Adrenal gland (tissue), 12 donors: ENCODE data around the gene VCX2. TPM values are rescaled to one million over a fixed set of nuclear protein-coding genes. Genes with fewer than 3 reads are reported as not detected.
"Not testable (repeated sequence)": the region's sequence is repeated elsewhere in the genome, so short reads cannot be mapped to it uniquely, and the experiment has no call there.

ENCODE experiments used
- DNase-seq, 7 donors: peaks; one replicate each; pipeline ENCODE4 v3.0.0-alpha.2; 2019 to 2020
- H3K27ac ChIP-seq, 5 donors: fragments of 200-600 bp; sonication (generic) in 4 of 5; 1 replicate in 3 of 5; 2 replicates in 2 of 5; pipeline versions ENCODE4 v1.5.1 to v1.8.0; 2016 to 2020; ENCODE audit warnings: mild to moderate bottlenecking in 1 of 5
- H3K27me3 ChIP-seq: fragments of 200-600 bp; 2 replicates; pipeline ENCODE4 v1.8.0; 2021
- H3K36me3 ChIP-seq, 2 donors: fragments of 200-600 bp; replicated peaks in 1 of 2; 1 replicate in 1 of 2; 2 replicates in 1 of 2; pipeline versions ENCODE4 v1.5.1 to v1.8.0; 2018 to 2022
- H3K4me1 ChIP-seq, 2 donors: fragments of 200-600 bp; replicated peaks in 1 of 2; 1 replicate in 1 of 2; 2 replicates in 1 of 2; pipeline versions ENCODE4 v1.5.1 to v1.8.0; 2018 to 2021
- H3K4me3 ChIP-seq, 4 donors: fragments of 200-600 bp; sonication (generic) in 3 of 4; one replicate each; pipeline ENCODE4 v1.5.1; 2016 to 2018
- H3K9me3 ChIP-seq, 3 donors: fragments of 200-600 bp; sonication (generic) in 1 of 3; replicated peaks in 1 of 3; 1 replicate in 2 of 3; 2 replicates in 1 of 3; pipeline versions ENCODE4 v1.5.1 to v1.8.0; 2016 to 2021
- CTCF ChIP-seq, 6 experiments: fragments of 450-650 bp in 4 of 6; fragments of 200-600 bp in 2 of 6; sonication (generic) in 1 of 6; IDR thresholded peaks; 1 replicate in 5 of 6; 2 replicates in 1 of 6; pipeline versions ENCODE4 v1.5.1 to v1.8.0; 2016 to 2021; ENCODE audit warnings: antibody characterized with exemption in 6 of 6, mild to moderate bottlenecking in 2 of 6, moderate library complexity in 1 of 6
- POLR2A ChIP-seq, 2 donors: fragments of 450-650 bp; IDR thresholded peaks; one replicate each; pipeline ENCODE4 v1.6.1; 2017; ENCODE audit warnings: antibody characterized with exemption in 2 of 2, mild to moderate bottlenecking in 2 of 2, moderate library complexity in 1 of 2
- WGBS, 4 donors: extraction: QIAGEN DNeasy Blood & Tissue Kit in 2 of 4; methylation state at CpG; one replicate each; pipeline versions ENCODE4 v1.1.5 to v1.1.7; 2013 to 2017; 5-methylcytosine and 5-hydroxymethylcytosine counted together
- intact Hi-C, 2 donors: fragments of 100-400 bp; cut with DNase I; formaldehyde crosslinking; loops; one replicate each; pipeline versions ENCODE4 v1.14.1 to v1.15.0; 2022 to 2023
- microRNA counts, 2 donors: library from miRNA; unstranded; fragments of <30 nt; microRNA quantifications; one replicate each; lab custom pipeline; 2016
- microRNA-seq, 3 donors: library from miRNA; unstranded; fragments of <30 nt; microRNA quantifications; one replicate each; pipeline ENCODE4, GENCODE V29; 2017 to 2020
- polyA plus RNA-seq, 3 donors: library from polyadenylated mRNA; stranded (reverse); fragments of 200-250 nt in 2 of 3; fragments of 350-450 nt in 1 of 3; fragmentation: Illumina TruSeq in 1 of 3; extraction: RNeasy Lipid Tissue Mini Kit (QIAGEN cat#74804) in 1 of 3; gene quantifications; one replicate each; pipeline ENCODE4 v1.2.3, GENCODE V29; 2013 to 2014
- small RNA-seq, 2 donors: library from RNA; depleted of rRNA; stranded (forward); fragments of <200 nt; gene quantifications; one replicate each; pipeline ENCODE3, GENCODE V24; 2016
- total RNA-seq, 9 donors: library from RNA; depleted of rRNA in 4 of 9; stranded (reverse); fragments of >200 nt in 4 of 9; fragments of 120-200 nt in 1 of 9; fragmentation: NEBNext Ultra II Directional in 1 of 9; extraction: Animal tissue kit (Norgen Biotek cat#: 25700) in 1 of 9; gene quantifications; one replicate each; pipeline versions ENCODE4 v1.1.0 to v1.2.4, GENCODE V29; 2013 to 2023
- donor health status: healthy with polysubstance abuse.
- donor health status: Bipolar disorder and iron deficiency.
- donor health status: DM: yes; HTN: yes; CAD: no.
- donor health status: DM: no; HTN: no; CAD: no.
- donor health status: DM: no; HTN: no; CAD: no.
- donor health status: DM: yes; HTN: yes; CAD: no.

VCX2 gene
- total and polyA plus RNA-seq, 12 donors: not detected

- 85 to 94% (median 90%) methylated on average over 1 to 6 of the region's 6 CpGs for WGBS, 4 donors
- Histone ChIP-seq H3K4me3 (no peak overlapping the region), H3K27me3 (no peaks in the 10 kb centered on the region), H3K9me3 (no peaks in the 10 kb centered on the region), H3K36me3 (no peaks in the 10 kb centered on the region), H3K4me1 (no peaks in the 10 kb centered on the region), H3K27ac (no peak overlapping the region)
- TF ChIP-seq POLR2A (IDR thresholded peaks at IDR 0.05) (no peak), CTCF (IDR thresholded peaks at IDR 0.05) (no peak)
- intact Hi-C loops: no loop called here
- no peak for DNase-seq
These were observed 45.5 kb downstream of the VCX2 start for GRCh38 chrX:8125566-8125965.

GRCh38 chrX:8122538-8122937 lies 48.5 kb downstream of the VCX2 start:
- no peaks in the 10 kb centered on the region for H3K27me3 ChIP-seq
- DNase-seq: no peak
- H3K9me3 ChIP-seq: no peaks in the 10 kb centered on the region
- no peak overlapping the region for H3K27ac ChIP-seq
- TF ChIP-seq POLR2A (IDR thresholded peaks at IDR 0.05) (no peak), CTCF (IDR thresholded peaks at IDR 0.05) (no peak)
- WGBS, 4 donors: 88 to 98% (median 94%) methylated on average over 6 of the region's 6 CpGs
- H3K4me1 ChIP-seq: no peaks in the 10 kb centered on the region
- no peaks in the 10 kb centered on the region for H3K36me3 ChIP-seq
- H3K4me3 ChIP-seq: no peak overlapping the region
- intact Hi-C loops: no loop called here

- intact Hi-C loops, H3K4me3 ChIP-seq, H3K36me3 ChIP-seq, H3K27me3 ChIP-seq, H3K27ac ChIP-seq, DNase-seq, H3K4me1 ChIP-seq, H3K9me3 ChIP-seq: not testable (repeated sequence)
- 82 to 100% (median 97%) methylated on average over 1 to 23 of the region's 23 CpGs for WGBS, 4 donors
These were observed 49.7 kb downstream of the VCX2 start for GRCh38 chrX:8121391-8121790.

MicroRNA genes within 50 kb of the gene (microRNA counts, 767-probe panel; counts per million panel counts)
- microRNA hsa-miR-651 (lab: Ali Mortazavi, UCI): 0 counts per million in 2 donors

Small RNA genes lying within 50 kb of the gene (microRNA-seq; reads per million reads assigned to microRNA genes)
- gene MIR651: 5.4 to 12.5 (median 8.0) reads per million in 3 donors

Small RNA genes lying within 50 kb of the gene (small RNA-seq; reads per million reads assigned to genes)
- gene MIR651: 0.33 to 0.47 reads per million in 2 donors

Other genes starting within 250 kb of the VCX2 start
- gene PNPLA4, start 243.9 kb downstream of the VCX2 start, total RNA-seq: 10 to 100 TPM in 8 of 9 donors, 1 to 10 TPM in 1; 9.9 to 53.8 (median 40.5) TPM
- 10 to 100 TPM in 2 of 3 donors, 1 to 10 TPM in 1; 5.5 to 38.7 (median 16.5) TPM for gene PNPLA4, start 243.9 kb downstream of the VCX2 start, polyA plus RNA-seq